Vagina (tissue), 2 donors: ENCODE results near the gene DUSP16. TPM values are rescaled to one million over a fixed set of nuclear protein-coding genes. Genes with fewer than 3 reads are reported as not detected.

Source experiments
- DNase-seq, 2 donors: peaks; one replicate each; pipeline ENCODE4 v3.0.0-alpha.2; 2017; ENCODE audit errors: extremely low spot score in 2 of 2
- H3K27ac ChIP-seq: fragments of 200-600 bp; sonication (generic); one replicate; pipeline ENCODE4 v1.5.1; 2019
- H3K27me3 ChIP-seq: fragments of 200-600 bp; sonication (generic); one replicate; pipeline ENCODE4 v1.5.1; 2019
- H3K36me3 ChIP-seq, 2 donors: fragments of 200-600 bp; sonication (generic); one replicate each; pipeline ENCODE4 v1.5.1; 2017 to 2019
- H3K4me1 ChIP-seq: fragments of 200-600 bp; sonication (generic); one replicate; pipeline ENCODE4 v1.5.1; 2019
- H3K4me3 ChIP-seq, 2 donors: fragments of 200-600 bp; sonication (generic); 1 replicate in 1 of 2; 2 replicates in 1 of 2; pipeline ENCODE4 v1.5.1; 2016 to 2019
- H3K9me3 ChIP-seq: fragments of 200-600 bp; sonication (generic); one replicate; pipeline ENCODE4 v1.5.1; 2019
- CTCF ChIP-seq, 3 experiments: fragments of 450-650 bp in 2 of 3; fragments of 200-600 bp in 1 of 3; sonication (generic) in 1 of 3; IDR thresholded peaks; one replicate each; pipeline ENCODE4 v1.5.1; 2017 to 2019; ENCODE audit warnings: antibody characterized with exemption in 3 of 3, mild to moderate bottlenecking in 2 of 3, moderate library complexity in 2 of 3
- POLR2A ChIP-seq, 2 donors: fragments of 450-650 bp; IDR thresholded peaks; one replicate each; pipeline ENCODE4 v1.6.1; 2017; ENCODE audit warnings: antibody characterized with exemption in 2 of 2, mild to moderate bottlenecking in 2 of 2, moderate library complexity in 2 of 2
- POLR2AphosphoS5 ChIP-seq, 2 donors: sonication (generic); formaldehyde crosslinking; IDR thresholded peaks; one replicate each; pipeline ENCODE4 v1.9.0; 2017; ENCODE audit warnings: antibody characterized with exemption in 2 of 2, mild to moderate bottlenecking in 2 of 2, low read depth in 1 of 2; ENCODE audit not compliant: insufficient read depth in 1 of 2
- intact Hi-C: fragments of 100-400 bp; cut with DNase I; formaldehyde crosslinking; loops from one replicate; pipeline ENCODE4 v1.15.1; 2023
- total RNA-seq: library from RNA; depleted of rRNA; stranded (reverse); fragments of >200 nt; gene quantifications from one replicate; pipeline ENCODE4 v1.2.3, GENCODE V29; 2016

The DUSP16 gene
- total RNA-seq, 1 donor from 2014 or later, result 30.9 TPM

- H3K27ac ChIP-seq, result no peak overlapping the region
- no peak for DNase-seq
- H3K27me3 ChIP-seq, result no peaks in the 10 kb centered on the region
- peaks cover 0 to 5% of the 10 kb centered on the region in 2 donors for H3K36me3 ChIP-seq
- no peak for TF ChIP-seq CTCF (IDR thresholded peaks at IDR 0.05)
- TF ChIP-seq POLR2A (IDR thresholded peaks at IDR 0.05), result no peak
- no peak for TF ChIP-seq POLR2AphosphoS5 (IDR thresholded peaks at IDR 0.05; ENCODE audit: insufficient read depth in 1 of 2, low read depth in 1 of 2)
- peaks cover 15% of the 10 kb centered on the region for H3K4me1 ChIP-seq
- no peak overlapping the region for H3K4me3 ChIP-seq
- intact Hi-C loops, result no loop called here
- H3K9me3 ChIP-seq, result no peaks in the 10 kb centered on the region
Measured at GRCh38 chr12:12499909-12500604, 62.6 kb downstream of the DUSP16 start.

GRCh38 chr12:12498210-12498609, 64.5 kb downstream of the DUSP16 start:
- H3K4me1 ChIP-seq, result no peaks in the 10 kb centered on the region
- H3K9me3 ChIP-seq, result no peaks in the 10 kb centered on the region
- no peak overlapping the region for H3K4me3 ChIP-seq
- no peaks in the 10 kb centered on the region for H3K36me3 ChIP-seq
- no peak for DNase-seq
- TF ChIP-seq POLR2AphosphoS5 (IDR thresholded peaks at IDR 0.05; ENCODE audit: insufficient read depth in 1 of 2, low read depth in 1 of 2) (no peak), CTCF (IDR thresholded peaks at IDR 0.05) (no peak), POLR2A (IDR thresholded peaks at IDR 0.05) (no peak)
- H3K27me3 ChIP-seq, result no peaks in the 10 kb centered on the region
- no peak overlapping the region for H3K27ac ChIP-seq
- intact Hi-C loops, result no loop called here

- TF ChIP-seq CTCF (IDR thresholded peaks at IDR 0.05) (no peak), POLR2A (IDR thresholded peaks at IDR 0.05) (no peak), POLR2AphosphoS5 (IDR thresholded peaks at IDR 0.05; ENCODE audit: insufficient read depth in 1 of 2, low read depth in 1 of 2) (no peak)
- DNase-seq, result no peak
- H3K4me3 ChIP-seq, result no peak overlapping the region
Measured at GRCh38 chr12:12495536-12495935, 67.1 kb downstream of the DUSP16 start.

GRCh38 chr12:12492547-12492946, 70.1 kb downstream of the DUSP16 start:
- no peaks in the 10 kb centered on the region for H3K27me3 ChIP-seq

More at GRCh38 chr12:12495536-12495935, 67.1 kb downstream of the DUSP16 start:
- intact Hi-C loops, result no loop called here
- Histone ChIP-seq H3K9me3 (no peaks in the 10 kb centered on the region), H3K27ac (no peak overlapping the region), H3K4me1 (no peaks in the 10 kb centered on the region), H3K36me3 (no peaks in the 10 kb centered on the region), H3K27me3 (no peaks in the 10 kb centered on the region)

More at GRCh38 chr12:12492547-12492946, 70.1 kb downstream of the DUSP16 start:
- Histone ChIP-seq H3K36me3 (no peaks in the 10 kb centered on the region), H3K4me3 (no peak overlapping the region), H3K27ac (no peak overlapping the region), H3K4me1 (no peaks in the 10 kb centered on the region), H3K9me3 (no peaks in the 10 kb centered on the region)
- DNase-seq, result no peak
- TF ChIP-seq POLR2A (IDR thresholded peaks at IDR 0.05) (no peak), POLR2AphosphoS5 (IDR thresholded peaks at IDR 0.05; ENCODE audit: insufficient read depth in 1 of 2, low read depth in 1 of 2) (no peak), CTCF (IDR thresholded peaks at IDR 0.05) (no peak)
- intact Hi-C loops, result no loop called here
